ENCODE data around the gene ANKRD12.
"Not testable (repeated sequence)": the region's sequence is repeated elsewhere in the genome, so short reads cannot be mapped to it uniquely, and the experiment has no call there.

The ANKRD12 gene

GRCh38 chr18:9147440-9148202, 11.0 kb downstream of the ANKRD12 start:
- peak; percentile 49 for DNase-seq

GRCh38 chr18:9148203-9148552, 11.6 kb downstream of the ANKRD12 start:
- DNase-seq = no peak

GRCh38 chr18:9150121-9150520, 13.5 kb downstream of the ANKRD12 start:
- DNase-seq = no peak

- DNase-seq = no peak
These were observed 16.7 kb downstream of the ANKRD12 start for GRCh38 chr18:9153256-9153655.

GRCh38 chr18:9156604-9157249, 20.1 kb downstream of the ANKRD12 start:
- DNase-seq = no peak

- DNase-seq = no peak
These were observed 21.2 kb downstream of the ANKRD12 start for GRCh38 chr18:9157806-9158205.

GRCh38 chr18:9160014-9160413, 23.4 kb downstream of the ANKRD12 start:
- no peak for DNase-seq

- DNase-seq = not testable (repeated sequence)
These were observed 26.1 kb downstream of the ANKRD12 start for GRCh38 chr18:9162663-9163062.

- DNase-seq = not testable (repeated sequence)
These were observed 27.6 kb downstream of the ANKRD12 start for GRCh38 chr18:9164149-9164548.

GRCh38 chr18:9165883-9166282, 29.3 kb downstream of the ANKRD12 start:
- not testable (repeated sequence) for DNase-seq

GRCh38 chr18:9169515-9169914, 32.9 kb downstream of the ANKRD12 start:
- not testable (repeated sequence) for DNase-seq

GRCh38 chr18:9171919-9172318, 35.3 kb downstream of the ANKRD12 start:
- DNase-seq = not testable (repeated sequence)

GRCh38 chr18:9172506-9173127, 36.0 kb downstream of the ANKRD12 start:
- no peak for DNase-seq

- DNase-seq = no peak
These were observed 37.2 kb downstream of the ANKRD12 start for GRCh38 chr18:9173770-9174233.

- DNase-seq = no peak
These were observed 37.7 kb downstream of the ANKRD12 start for GRCh38 chr18:9174302-9174701.

- no peak for DNase-seq
These were observed 38.5 kb downstream of the ANKRD12 start for GRCh38 chr18:9175115-9175514.

- no peak for DNase-seq
These were observed 40.5 kb downstream of the ANKRD12 start for GRCh38 chr18:9177031-9177430.

- DNase-seq = no peak
These were observed 40.9 kb downstream of the ANKRD12 start for GRCh38 chr18:9177466-9177865.

- DNase-seq = no peak
These were observed 42.0 kb downstream of the ANKRD12 start for GRCh38 chr18:9178557-9178956.

GRCh38 chr18:9181275-9181674, 44.7 kb downstream of the ANKRD12 start:
- no peak for DNase-seq

GRCh38 chr18:9182852-9183399, 46.3 kb downstream of the ANKRD12 start:
- DNase-seq = no peak

- DNase-seq = no peak
These were observed 48.5 kb downstream of the ANKRD12 start for GRCh38 chr18:9184998-9185613.
